ENCODE results near the gene IGSF22. TPM values are rescaled to one million over a fixed set of nuclear protein-coding genes. Genes with fewer than 3 reads are reported as not detected.

Gene IGSF22
- total RNA-seq, 2 donors from 2014 or later: 0.39 TPM; not detected in 1

- H3K27ac ChIP-seq: peak overlapping the region; percentile 67 to 82
- TF ChIP-seq CTCF (IDR thresholded peaks at IDR 0.05): no peak
- DNase-seq (ENCODE audit: low spot score): peak; percentile 84
- H3K27me3 ChIP-seq: no peaks in the 10 kb centered on the region
- no peaks in the 10 kb centered on the region for H3K9me3 ChIP-seq
- H3K4me3 ChIP-seq: peak overlapping the region; percentile 64 to 70
- no peaks in the 10 kb centered on the region for H3K36me3 ChIP-seq
- H3K4me1 ChIP-seq: peaks cover 0 to 15% of the 10 kb centered on the region in 2 donors
These were observed 5.0 kb downstream of the IGSF22 start for GRCh38 chr11:18720808-18721560.

- no peak for DNase-seq (ENCODE audit: low spot score)
- Histone ChIP-seq H3K9me3 (no peaks in the 10 kb centered on the region), H3K4me1 (peaks cover 0 to 15% of the 10 kb centered on the region in 2 donors), H3K36me3 (no peaks in the 10 kb centered on the region), H3K4me3 (peak overlapping the region in 1 of 2 donors; percentile 64), H3K27ac (peak overlapping the region in 1 of 2 donors; percentile 67), H3K27me3 (no peaks in the 10 kb centered on the region)
- TF ChIP-seq CTCF (IDR thresholded peaks at IDR 0.05): no peak
These were observed 5.7 kb downstream of the IGSF22 start for GRCh38 chr11:18720091-18720807.

- Histone ChIP-seq H3K27me3 (no peaks in the 10 kb centered on the region), H3K4me1 (peaks cover 0 to 2% of the 10 kb centered on the region in 2 donors), H3K4me3 (no peak overlapping the region), H3K27ac (no peak overlapping the region), H3K9me3 (no peaks in the 10 kb centered on the region), H3K36me3 (no peaks in the 10 kb centered on the region)
- no peak for TF ChIP-seq CTCF (IDR thresholded peaks at IDR 0.05)
- DNase-seq (ENCODE audit: low spot score): no peak
These were observed 10.5 kb downstream of the IGSF22 start for GRCh38 chr11:18715476-18715875.

- H3K36me3 ChIP-seq: no peaks in the 10 kb centered on the region
- no peak for TF ChIP-seq CTCF (IDR thresholded peaks at IDR 0.05)
- H3K27ac ChIP-seq: no peak overlapping the region
- no peaks in the 10 kb centered on the region for H3K27me3 ChIP-seq
- H3K4me1 ChIP-seq: no peaks in the 10 kb centered on the region
- H3K9me3 ChIP-seq: no peaks in the 10 kb centered on the region
- H3K4me3 ChIP-seq: no peak overlapping the region
- no peak for DNase-seq (ENCODE audit: low spot score)
These were observed 11.6 kb downstream of the IGSF22 start for GRCh38 chr11:18714443-18714780.

GRCh38 chr11:18713646-18714442, 12.1 kb downstream of the IGSF22 start:
- H3K4me1 ChIP-seq: no peaks in the 10 kb centered on the region
- no peak for TF ChIP-seq CTCF (IDR thresholded peaks at IDR 0.05)
- no peak overlapping the region for H3K4me3 ChIP-seq
- no peaks in the 10 kb centered on the region for H3K9me3 ChIP-seq
- H3K36me3 ChIP-seq: no peaks in the 10 kb centered on the region
- H3K27me3 ChIP-seq: no peaks in the 10 kb centered on the region
- H3K27ac ChIP-seq: no peak overlapping the region
- DNase-seq (ENCODE audit: low spot score): no peak
